ENCODE results near the gene DMRTA1. TPM values are rescaled to one million over a fixed set of nuclear protein-coding genes. Genes with fewer than 3 reads are reported as not detected.
A peak's percentile ranks its signal among the peaks of the same experiment; 100 is the strongest.

The DMRTA1 gene
- total and polyA plus RNA-seq, 4 donors, result 1.4 to 11.6 (median 4.5) TPM

DNA sequence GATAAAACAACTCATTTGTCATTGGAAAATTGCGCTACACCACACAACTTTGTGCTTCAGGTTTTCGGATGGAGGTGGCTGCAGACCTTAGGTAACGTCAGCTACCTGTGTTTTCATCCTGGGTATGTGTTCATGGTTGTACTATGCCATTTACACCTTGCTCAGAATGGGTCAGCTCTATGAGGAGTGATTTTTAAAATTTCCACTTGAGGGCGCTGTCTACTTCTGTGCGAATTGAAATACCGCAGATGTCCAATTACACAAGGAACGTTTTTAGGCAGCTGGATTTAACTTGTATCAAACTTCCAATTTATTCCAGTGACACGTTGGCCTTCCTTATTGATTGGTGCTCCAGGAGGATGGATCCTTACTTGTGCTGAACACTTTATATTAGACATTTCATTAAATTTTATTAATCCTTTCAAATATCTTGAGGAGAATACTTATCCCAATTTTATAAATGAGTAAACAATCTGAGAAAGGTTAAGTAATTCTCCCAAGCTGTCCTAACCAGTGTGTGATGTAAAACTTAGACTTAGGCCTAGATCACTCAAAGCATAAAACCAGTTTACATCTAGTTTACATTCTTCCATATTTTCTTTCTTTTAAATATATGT is 23.4 kb downstream of the DMRTA1 start:
- H3K9ac ChIP-seq (ENCODE audit: low read depth in 1 of 2, low read length in 2 of 2), result no peak overlapping the region
- no peaks in the 10 kb centered on the region for H3K36me3 ChIP-seq (ENCODE audit: control insufficient read depth in 4 of 4, insufficient read depth in 3 of 4, low read depth in 1 of 4, low read length in 3 of 4)
- H3K4me1 ChIP-seq (ENCODE audit: control insufficient read depth in 4 of 4, insufficient read depth in 4 of 4, low read length in 3 of 4), result no peaks in the 10 kb centered on the region
- no peak for DNase-seq (ENCODE audit: low spot score)
- no peaks in the 10 kb centered on the region for H3K27me3 ChIP-seq (ENCODE audit: control insufficient read depth in 4 of 4, insufficient read depth in 4 of 4, low read length in 3 of 4)
- H3K4me3 ChIP-seq (ENCODE audit: low read depth in 1 of 3, low read length in 3 of 3), result no peak overlapping the region
- H3K27ac ChIP-seq (ENCODE audit: low read depth in 1 of 2, low read length in 2 of 2), result no peak overlapping the region
- no peaks in the 10 kb centered on the region for H3K9me3 ChIP-seq (ENCODE audit: control insufficient read depth in 4 of 4, low read length in 3 of 4)
- WGBS, result 16% methylated on average over 8 of the region's 8 CpGs
- TF ChIP-seq, protein P1, sequence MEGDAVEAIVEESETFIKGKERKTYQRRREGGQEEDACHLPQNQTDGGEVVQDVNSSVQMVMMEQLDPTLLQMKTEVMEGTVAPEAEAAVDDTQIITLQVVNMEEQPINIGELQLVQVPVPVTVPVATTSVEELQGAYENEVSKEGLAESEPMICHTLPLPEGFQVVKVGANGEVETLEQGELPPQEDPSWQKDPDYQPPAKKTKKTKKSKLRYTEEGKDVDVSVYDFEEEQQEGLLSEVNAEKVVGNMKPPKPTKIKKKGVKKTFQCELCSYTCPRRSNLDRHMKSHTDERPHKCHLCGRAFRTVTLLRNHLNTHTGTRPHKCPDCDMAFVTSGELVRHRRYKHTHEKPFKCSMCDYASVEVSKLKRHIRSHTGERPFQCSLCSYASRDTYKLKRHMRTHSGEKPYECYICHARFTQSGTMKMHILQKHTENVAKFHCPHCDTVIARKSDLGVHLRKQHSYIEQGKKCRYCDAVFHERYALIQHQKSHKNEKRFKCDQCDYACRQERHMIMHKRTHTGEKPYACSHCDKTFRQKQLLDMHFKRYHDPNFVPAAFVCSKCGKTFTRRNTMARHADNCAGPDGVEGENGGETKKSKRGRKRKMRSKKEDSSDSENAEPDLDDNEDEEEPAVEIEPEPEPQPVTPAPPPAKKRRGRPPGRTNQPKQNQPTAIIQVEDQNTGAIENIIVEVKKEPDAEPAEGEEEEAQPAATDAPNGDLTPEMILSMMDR (IDR thresholded peaks at IDR 0.05; ENCODE audit: low read depth, low read length, missing input control), result peak; percentile 67
- peak; percentile 84 to 89 for TF ChIP-seq RAD21 (IDR thresholded peaks at IDR 0.05)
- no peak for TF ChIP-seq GABPA (IDR thresholded peaks at IDR 0.05 in 1 of 2, conservative IDR thresholded peaks at IDR 0.05 in 1 of 2)

DNA sequence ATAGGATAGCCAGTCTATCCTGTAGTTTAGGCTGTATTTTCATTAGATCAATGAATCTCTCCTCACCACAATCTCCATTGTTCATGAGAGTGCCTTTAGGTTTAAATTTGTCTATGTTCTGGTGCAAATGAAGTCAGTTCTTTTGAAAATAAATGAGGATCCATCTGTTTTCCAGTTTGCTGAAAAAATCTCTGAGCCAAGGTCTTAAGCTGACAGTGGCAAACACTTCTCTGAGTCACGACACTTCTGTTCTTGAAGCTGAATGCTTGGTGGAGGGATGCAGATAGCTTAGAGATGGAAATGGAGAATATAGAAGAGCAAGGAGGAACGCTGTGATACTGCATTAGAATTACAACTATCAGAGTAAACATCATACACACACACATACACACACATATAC is 34.9 kb downstream of the DMRTA1 start:
- TF ChIP-seq, protein P2, sequence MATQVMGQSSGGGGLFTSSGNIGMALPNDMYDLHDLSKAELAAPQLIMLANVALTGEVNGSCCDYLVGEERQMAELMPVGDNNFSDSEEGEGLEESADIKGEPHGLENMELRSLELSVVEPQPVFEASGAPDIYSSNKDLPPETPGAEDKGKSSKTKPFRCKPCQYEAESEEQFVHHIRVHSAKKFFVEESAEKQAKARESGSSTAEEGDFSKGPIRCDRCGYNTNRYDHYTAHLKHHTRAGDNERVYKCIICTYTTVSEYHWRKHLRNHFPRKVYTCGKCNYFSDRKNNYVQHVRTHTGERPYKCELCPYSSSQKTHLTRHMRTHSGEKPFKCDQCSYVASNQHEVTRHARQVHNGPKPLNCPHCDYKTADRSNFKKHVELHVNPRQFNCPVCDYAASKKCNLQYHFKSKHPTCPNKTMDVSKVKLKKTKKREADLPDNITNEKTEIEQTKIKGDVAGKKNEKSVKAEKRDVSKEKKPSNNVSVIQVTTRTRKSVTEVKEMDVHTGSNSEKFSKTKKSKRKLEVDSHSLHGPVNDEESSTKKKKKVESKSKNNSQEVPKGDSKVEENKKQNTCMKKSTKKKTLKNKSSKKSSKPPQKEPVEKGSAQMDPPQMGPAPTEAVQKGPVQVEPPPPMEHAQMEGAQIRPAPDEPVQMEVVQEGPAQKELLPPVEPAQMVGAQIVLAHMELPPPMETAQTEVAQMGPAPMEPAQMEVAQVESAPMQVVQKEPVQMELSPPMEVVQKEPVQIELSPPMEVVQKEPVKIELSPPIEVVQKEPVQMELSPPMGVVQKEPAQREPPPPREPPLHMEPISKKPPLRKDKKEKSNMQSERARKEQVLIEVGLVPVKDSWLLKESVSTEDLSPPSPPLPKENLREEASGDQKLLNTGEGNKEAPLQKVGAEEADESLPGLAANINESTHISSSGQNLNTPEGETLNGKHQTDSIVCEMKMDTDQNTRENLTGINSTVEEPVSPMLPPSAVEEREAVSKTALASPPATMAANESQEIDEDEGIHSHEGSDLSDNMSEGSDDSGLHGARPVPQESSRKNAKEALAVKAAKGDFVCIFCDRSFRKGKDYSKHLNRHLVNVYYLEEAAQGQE (IDR thresholded peaks at IDR 0.05), result no peak
- no peak for TF ChIP-seq JUND (IDR thresholded peaks at IDR 0.05)

DNA sequence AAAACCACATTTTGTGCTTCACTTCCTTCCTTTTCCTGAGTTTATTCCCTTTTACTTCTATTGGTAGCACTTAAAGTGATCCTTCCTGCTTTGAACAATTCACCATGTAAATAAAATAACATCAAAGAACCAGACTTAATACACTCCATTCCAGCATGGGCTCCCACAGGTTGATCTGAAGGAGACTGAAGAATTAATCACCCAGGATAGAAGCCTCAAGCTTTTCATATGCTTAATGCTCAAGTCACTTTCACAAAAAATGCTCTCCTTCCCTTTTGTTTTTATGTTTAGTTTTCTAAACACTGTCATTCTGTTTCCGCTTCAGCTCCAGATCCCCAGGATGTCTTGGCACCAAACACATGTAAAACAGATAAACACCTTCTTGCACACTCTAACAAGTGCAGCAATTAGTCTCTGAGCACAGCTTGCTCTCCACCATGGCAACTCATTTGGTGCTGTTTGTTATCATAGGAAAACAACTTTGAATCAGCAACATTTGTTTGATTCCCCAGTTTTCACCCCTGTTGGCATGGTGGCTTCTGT is 37.0 kb downstream of the DMRTA1 start:
- H3K27ac ChIP-seq (ENCODE audit: low read depth in 1 of 2, low read length in 2 of 2), result no peak overlapping the region
- 87% methylated on average over 1 of the region's 1 CpG for WGBS

More for the DNA sequence above, 34.9 kb downstream of the DMRTA1 start:
- H3K27ac ChIP-seq (ENCODE audit: low read depth in 1 of 2, low read length in 2 of 2), result no peak overlapping the region
- DNase-seq (ENCODE audit: low spot score), result no peak
- no peaks in the 10 kb centered on the region for H3K27me3 ChIP-seq (ENCODE audit: control insufficient read depth in 4 of 4, insufficient read depth in 4 of 4, low read length in 3 of 4)
- H3K4me3 ChIP-seq (ENCODE audit: low read depth in 1 of 3, low read length in 3 of 3), result no peak overlapping the region
- WGBS, result 80% methylated on average over 2 of the region's 2 CpGs
- peaks cover 0 to 5% (median 0%) of the 10 kb centered on the region in 4 donors for H3K9me3 ChIP-seq (ENCODE audit: control insufficient read depth in 4 of 4, low read length in 3 of 4)
- H3K9ac ChIP-seq (ENCODE audit: low read depth in 1 of 2, low read length in 2 of 2), result no peak overlapping the region
- no peaks in the 10 kb centered on the region for H3K4me1 ChIP-seq (ENCODE audit: control insufficient read depth in 4 of 4, insufficient read depth in 4 of 4, low read length in 3 of 4)
- H3K36me3 ChIP-seq (ENCODE audit: control insufficient read depth in 4 of 4, insufficient read depth in 3 of 4, low read depth in 1 of 4, low read length in 3 of 4), result no peaks in the 10 kb centered on the region

More for the DNA sequence above, 37.0 kb downstream of the DMRTA1 start:
- Histone ChIP-seq H3K9ac (ENCODE audit: low read depth in 1 of 2, low read length in 2 of 2) (no peak overlapping the region), H3K4me3 (ENCODE audit: low read depth in 1 of 3, low read length in 3 of 3) (no peak overlapping the region), H3K27me3 (ENCODE audit: control insufficient read depth in 4 of 4, insufficient read depth in 4 of 4, low read length in 3 of 4) (no peaks in the 10 kb centered on the region), H3K36me3 (ENCODE audit: control insufficient read depth in 4 of 4, insufficient read depth in 3 of 4, low read depth in 1 of 4, low read length in 3 of 4) (no peaks in the 10 kb centered on the region), H3K9me3 (ENCODE audit: control insufficient read depth in 4 of 4, low read length in 3 of 4) (peaks cover 0 to 5% (median 0%) of the 10 kb centered on the region in 4 donors), H3K4me1 (ENCODE audit: control insufficient read depth in 4 of 4, insufficient read depth in 4 of 4, low read length in 3 of 4) (no peaks in the 10 kb centered on the region)
- TF ChIP-seq EGR1 (IDR thresholded peaks at IDR 0.05; ENCODE audit: low read depth in 2 of 2) (no peak), FOXA2 (IDR thresholded peaks at IDR 0.05) (no peak), YY1 (IDR thresholded peaks at IDR 0.05) (no peak), TAF1 (conservative IDR thresholded peaks at IDR 0.05) (no peak), HNF4G (IDR thresholded peaks at IDR 0.05) (no peak), HNF4A (conservative IDR thresholded peaks at IDR 0.05) (no peak), JUND (IDR thresholded peaks at IDR 0.05) (no peak), RXRA (IDR thresholded peaks at IDR 0.05) (no peak), GABPA (IDR thresholded peaks at IDR 0.05 in 1 of 2, conservative IDR thresholded peaks at IDR 0.05 in 1 of 2) (no peak), SP1 (IDR thresholded peaks at IDR 0.05) (no peak)
- TF ChIP-seq, protein P3, sequence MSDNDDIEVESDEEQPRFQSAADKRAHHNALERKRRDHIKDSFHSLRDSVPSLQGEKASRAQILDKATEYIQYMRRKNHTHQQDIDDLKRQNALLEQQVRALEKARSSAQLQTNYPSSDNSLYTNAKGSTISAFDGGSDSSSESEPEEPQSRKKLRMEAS (IDR thresholded peaks at IDR 0.05), result no peak
- TF ChIP-seq, protein P1 (IDR thresholded peaks at IDR 0.05; ENCODE audit: low read depth, low read length, missing input control), result no peak
- TF ChIP-seq, protein P4, sequence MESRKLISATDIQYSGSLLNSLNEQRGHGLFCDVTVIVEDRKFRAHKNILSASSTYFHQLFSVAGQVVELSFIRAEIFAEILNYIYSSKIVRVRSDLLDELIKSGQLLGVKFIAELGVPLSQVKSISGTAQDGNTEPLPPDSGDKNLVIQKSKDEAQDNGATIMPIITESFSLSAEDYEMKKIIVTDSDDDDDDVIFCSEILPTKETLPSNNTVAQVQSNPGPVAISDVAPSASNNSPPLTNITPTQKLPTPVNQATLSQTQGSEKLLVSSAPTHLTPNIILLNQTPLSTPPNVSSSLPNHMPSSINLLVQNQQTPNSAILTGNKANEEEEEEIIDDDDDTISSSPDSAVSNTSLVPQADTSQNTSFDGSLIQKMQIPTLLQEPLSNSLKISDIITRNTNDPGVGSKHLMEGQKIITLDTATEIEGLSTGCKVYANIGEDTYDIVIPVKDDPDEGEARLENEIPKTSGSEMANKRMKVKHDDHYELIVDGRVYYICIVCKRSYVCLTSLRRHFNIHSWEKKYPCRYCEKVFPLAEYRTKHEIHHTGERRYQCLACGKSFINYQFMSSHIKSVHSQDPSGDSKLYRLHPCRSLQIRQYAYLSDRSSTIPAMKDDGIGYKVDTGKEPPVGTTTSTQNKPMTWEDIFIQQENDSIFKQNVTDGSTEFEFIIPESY (IDR thresholded peaks at IDR 0.05), result no peak
- no peak for DNase-seq (ENCODE audit: low spot score)
